NCI-H345 (cell line): Measurements from ENCODE around the gene ABCB11.
A peak's percentile ranks its signal among the peaks of the same experiment; 100 is the strongest.
"Not testable (repeated sequence)": the region's sequence is repeated elsewhere in the genome, so short reads cannot be mapped to it uniquely, and the experiment has no call there.

Experiments
- DNase-seq: peaks from one replicate; lab custom pipeline; 2025; lab: John Stamatoyannopoulos, UW

Gene ABCB11

GRCh38 chr2:168971261-168971660 lies 59.9 kb downstream of the ABCB11 start:
- no peak for DNase-seq

- DNase-seq = no peak
Measured at GRCh38 chr2:168970711-168971233, 60.4 kb downstream of the ABCB11 start.

DNA sequence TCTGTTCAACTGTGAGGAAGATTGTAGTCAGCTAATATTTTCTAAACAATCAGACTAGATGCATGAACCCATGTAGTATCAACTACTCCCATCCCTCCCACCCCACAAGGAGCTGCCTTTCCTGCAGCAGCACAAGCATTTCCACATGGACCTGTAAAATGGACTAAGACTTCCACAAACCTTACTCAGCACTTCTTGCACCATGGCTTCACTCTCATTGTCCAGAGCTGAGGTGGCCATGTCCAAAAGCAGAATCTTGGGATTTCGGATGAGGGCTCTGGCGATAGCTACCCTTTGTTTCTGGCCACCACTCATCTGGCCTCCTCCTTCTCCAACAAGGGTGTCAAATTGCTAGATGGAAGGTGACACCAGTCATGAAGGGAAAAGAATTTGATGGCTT lies 61.3 kb downstream of the ABCB11 start:
- no peak for DNase-seq

DNA sequence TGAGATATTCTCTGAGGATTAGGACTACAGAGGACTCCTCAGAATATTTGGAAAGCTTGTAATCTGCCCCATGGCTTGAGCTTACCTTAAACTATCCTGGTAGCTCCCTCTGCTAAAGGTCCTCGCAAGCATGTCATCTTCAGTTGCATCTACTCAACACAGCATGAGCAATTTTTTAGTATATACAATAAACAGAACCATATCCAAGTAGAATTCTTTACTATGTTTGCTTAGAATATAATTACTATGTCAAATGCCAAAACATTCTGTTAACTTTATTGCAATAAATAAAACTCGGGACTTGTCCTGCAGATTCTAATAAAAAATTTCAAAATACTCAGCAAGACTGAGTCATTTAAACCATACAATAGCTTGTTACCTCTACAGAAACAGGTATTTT lies 62.8 kb downstream of the ABCB11 start:
- no peak for DNase-seq

GRCh38 chr2:168964251-168964807 lies 66.8 kb downstream of the ABCB11 start:
- no peak for DNase-seq

DNA sequence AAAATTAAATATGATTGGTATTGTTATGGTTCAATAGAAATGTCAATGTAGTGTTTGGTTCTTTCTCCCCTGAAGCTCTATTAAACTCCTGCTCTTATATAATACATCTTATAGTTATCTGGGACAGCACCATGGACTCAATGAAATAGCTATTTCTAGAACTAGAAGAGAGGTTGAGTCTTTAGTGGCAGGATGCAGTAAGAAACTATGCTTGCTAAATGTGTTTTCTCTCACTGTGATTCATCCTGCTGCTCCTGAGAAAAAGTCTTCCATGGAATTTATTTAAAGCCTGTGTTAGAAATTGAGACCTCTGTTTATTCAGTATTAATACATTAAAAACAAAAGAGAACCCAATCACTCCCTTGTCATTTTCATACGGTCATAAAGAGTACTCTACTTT lies 68.5 kb downstream of the ABCB11 start:
- no peak for DNase-seq

DNA sequence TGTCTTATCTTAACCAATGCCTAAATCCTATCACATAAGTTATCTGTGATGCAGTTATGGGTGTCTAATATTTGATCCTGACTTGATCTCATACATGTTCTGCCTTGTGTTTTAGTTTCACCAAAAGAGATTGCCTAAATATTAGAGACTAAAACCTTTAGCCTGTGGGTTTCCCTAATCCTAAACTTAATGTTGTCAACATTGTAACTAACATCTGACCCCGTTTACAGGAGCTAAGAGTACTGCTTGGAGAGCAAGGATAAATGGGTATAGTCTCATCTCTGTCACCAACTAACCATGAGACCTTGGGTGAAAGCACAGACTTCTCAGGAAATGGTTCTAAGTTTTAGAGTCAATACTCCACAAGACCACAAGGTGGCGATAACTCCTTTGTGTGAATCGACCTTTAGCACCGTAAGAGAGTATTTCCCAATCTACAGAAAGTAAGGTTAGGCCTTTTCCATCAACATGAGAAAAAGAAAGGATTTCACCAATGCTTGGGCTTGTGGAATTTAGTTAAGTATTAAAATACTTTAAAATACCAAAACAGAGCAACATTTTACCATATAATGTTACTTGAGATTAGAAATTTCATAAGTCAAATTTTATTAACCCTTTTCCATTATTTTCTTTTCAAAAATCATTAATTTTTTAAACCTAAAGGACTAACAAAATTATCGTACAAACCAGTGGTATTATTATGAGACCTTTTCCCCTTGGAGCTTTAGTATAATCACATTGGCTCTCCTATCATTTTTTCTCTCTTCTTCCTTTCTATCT lies 69.5 kb downstream of the ABCB11 start:
- DNase-seq = peak; percentile 74

GRCh38 chr2:168956392-168956791 lies 74.7 kb downstream of the ABCB11 start:
- DNase-seq = no peak

- no peak for DNase-seq
Measured at GRCh38 chr2:168955321-168955720, 75.8 kb downstream of the ABCB11 start.

- no peak for DNase-seq
Measured at GRCh38 chr2:168954256-168954655, 76.9 kb downstream of the ABCB11 start.

DNA sequence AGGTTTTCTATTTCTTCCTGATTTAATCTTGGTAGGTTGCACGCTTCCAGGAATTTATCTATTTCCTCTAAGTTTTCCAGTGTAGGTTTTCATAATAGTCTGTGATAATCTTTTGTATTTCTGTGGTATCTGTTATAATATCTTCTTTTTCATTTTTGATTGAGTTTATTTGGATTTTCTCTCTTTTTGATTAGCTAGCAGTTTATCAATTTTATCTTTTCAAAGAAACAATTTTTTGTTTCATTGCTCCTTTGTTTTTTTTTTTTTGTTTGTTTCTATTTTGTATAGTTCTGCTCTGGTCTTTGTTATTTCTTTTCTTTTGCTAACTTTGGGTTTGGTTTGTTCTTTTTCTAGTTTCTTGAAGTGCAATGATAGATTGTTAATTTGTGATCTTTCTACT lies 78.7 kb downstream of the ABCB11 start:
- no peak for DNase-seq

DNA sequence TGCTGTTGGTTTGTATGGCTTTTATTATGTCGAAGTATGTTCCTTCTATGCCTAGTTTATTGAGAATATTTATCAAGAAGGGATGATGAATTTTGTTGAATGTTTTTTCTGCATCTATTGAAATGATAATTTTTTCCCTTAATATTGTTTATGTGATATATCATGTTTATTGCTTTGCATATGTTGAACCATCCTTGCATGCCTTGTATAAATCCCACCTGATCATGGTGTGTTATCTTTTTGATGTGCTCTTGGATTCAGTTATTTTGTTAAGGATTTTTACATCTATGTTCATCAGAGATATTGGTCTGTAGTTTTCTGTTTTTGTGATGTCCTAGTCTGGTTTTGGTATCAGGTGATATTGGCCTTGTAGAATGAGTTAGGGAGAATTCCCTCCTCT lies 79.3 kb downstream of the ABCB11 start:
- no peak for DNase-seq

DNA sequence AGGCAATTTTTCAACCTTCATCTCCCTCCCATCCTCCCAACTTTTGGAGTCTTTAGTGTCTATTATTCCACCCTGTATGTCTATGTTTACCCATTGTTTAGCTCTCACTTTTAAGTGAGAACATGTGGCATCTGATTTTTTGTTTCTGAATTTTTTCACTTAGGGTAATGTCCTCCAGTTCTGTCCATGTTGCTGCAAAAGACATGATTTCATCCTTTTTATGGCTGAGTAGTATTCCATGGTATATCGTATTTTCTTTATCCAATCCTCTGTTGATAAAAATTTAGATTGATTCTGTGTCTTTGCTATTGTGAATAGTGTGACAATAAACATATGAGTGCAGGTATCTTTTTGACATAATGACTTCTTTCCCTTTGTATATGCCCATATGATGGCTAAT lies 81.8 kb downstream of the ABCB11 start:
- no peak for DNase-seq

DNA sequence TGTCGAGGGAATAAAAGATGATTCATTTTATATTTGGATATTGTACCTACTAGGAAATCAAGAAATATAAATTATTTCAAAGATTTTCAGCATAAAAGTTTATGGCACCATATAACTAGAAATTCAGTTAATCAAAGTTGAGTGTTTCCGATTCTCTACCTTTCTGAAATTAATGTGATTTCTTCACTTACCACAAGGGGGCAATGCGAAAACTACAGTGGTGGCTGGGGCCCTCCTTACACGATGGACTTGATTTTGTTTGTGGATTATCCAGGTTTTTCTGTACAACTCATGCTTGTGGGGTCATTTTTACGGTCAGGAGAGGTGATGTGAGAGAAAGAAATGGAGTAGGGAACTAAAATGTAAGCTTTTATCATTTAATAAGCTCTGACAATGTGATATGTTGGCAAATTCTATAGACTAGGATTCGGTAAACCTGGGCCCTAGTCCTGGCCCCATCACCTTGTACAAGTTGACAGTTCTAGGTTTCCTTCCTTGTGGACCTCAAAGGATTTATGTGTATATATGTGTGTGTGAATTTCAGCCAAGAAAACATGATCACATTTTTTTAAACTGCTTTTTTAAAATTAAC lies 82.4 kb downstream of the ABCB11 start:
- DNase-seq = no peak

GRCh38 chr2:168945508-168945907 lies 85.6 kb downstream of the ABCB11 start:
- no peak for DNase-seq

- DNase-seq = no peak
Measured at GRCh38 chr2:168944065-168944464, 87.1 kb downstream of the ABCB11 start.

DNA sequence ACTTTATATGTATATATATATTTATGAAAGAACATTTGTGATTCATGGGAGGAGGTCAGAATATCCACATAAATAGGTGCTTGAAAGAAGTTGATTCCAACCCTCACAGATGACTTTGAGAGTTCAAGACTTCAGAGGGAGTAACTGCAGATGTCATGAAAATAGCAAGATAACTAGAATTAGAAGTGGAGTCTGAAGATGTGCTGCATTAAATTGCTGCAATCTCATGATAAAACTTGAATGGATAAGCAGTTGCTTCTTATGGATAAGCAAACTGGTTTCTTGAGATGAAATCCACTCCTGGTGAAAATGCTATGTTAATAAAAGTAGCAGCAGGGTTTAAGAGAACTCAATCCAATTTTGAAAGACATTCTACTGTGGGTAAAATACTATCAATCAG lies 89.8 kb downstream of the ABCB11 start:
- no peak for DNase-seq

DNA sequence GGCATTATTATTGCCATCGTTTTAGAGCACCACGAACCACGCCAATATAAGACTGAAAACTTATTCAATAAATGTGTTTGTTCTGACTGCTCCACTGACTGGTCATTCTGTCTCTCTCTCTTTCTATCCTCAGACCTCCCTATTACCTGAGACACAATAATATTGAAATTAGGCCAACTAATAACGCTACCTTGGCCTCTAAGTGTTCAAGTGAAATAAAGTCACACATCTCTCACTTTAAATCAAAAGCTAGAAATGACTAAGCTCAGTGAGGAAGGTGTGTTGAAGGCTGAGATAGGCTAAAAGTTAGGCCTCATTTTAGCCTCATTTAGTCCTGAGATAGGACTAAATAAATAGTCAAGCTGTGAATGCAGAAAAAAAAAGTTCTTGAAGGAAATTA lies 91.2 kb downstream of the ABCB11 start:
- no peak for DNase-seq

GRCh38 chr2:168939061-168939460 lies 92.1 kb downstream of the ABCB11 start:
- DNase-seq = no peak

DNA sequence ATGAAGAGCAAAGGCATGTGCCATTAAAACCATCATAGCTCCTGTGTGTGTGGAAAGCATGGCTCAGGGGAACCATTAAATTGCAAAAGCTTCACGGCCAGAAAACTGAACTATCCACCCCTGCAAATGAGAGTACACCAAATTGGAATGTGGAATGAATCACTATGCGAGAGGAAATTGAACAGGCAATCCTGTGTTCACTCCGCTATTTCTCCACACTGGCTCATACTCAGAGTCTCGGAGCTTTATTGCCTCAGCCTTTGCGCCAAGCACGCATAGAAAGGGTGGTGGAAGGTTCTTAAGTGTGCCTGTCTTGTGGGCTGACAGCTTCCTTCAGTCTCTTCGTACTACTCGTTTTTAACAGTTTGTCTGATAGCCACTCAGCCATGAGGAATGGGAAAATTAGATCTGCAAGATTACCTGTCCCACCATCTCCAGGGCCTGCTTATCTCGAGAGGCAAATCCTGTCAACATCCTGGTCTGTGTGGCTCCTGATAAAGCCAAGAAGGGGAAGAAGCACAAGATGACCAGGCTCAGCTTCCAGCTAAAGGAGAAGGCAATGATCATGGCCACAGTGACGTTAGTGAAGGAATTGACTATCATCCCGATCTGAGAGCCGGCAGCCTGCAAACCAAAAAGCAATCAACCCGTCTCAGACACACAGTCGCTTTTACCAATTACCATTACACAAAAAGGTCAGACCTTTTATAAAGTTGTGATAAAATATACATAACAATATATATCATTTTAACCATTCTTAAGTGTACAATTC lies 95.1 kb downstream of the ABCB11 start:
- DNase-seq = no peak

DNA sequence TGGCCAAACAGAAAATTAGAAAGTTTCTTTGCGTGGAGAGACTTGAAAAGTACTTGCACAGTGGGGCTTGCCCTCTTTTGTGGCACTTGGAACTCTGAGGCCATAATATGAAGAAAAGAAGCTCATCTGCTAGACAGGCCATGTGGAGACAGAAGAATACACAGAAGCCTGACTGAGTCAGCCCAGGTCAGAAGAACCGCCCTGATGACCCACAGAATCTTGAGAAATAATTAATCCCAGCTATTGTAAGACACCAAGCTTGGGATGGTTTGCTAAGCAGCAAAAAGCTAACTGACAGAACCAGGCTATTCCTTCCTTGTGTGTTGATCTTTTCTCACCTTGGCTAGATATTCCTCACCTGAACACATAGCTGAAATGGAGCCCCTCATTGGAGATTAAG lies 96.3 kb downstream of the ABCB11 start:
- DNase-seq = no peak

DNA sequence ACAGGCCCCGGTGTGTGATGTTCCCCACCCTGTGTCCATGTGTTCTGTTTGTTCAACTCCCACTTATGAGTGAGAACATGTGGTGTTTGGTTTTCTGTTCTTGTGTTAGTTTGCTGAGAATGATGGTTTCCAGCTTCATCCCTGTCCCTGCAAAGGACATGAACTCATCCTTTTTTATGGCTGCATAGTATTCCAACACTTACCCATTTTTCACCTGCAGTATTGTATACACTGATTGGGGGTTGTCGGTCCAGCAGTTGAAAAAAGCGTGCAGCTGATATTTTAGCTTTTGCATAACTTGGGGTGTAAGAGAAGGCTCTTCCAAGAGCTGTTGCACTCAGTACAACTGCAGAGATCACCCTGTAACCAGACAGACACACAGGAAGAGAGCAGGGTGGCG lies 99.0 kb downstream of the ABCB11 start:
- not testable (repeated sequence) for DNase-seq

DNA sequence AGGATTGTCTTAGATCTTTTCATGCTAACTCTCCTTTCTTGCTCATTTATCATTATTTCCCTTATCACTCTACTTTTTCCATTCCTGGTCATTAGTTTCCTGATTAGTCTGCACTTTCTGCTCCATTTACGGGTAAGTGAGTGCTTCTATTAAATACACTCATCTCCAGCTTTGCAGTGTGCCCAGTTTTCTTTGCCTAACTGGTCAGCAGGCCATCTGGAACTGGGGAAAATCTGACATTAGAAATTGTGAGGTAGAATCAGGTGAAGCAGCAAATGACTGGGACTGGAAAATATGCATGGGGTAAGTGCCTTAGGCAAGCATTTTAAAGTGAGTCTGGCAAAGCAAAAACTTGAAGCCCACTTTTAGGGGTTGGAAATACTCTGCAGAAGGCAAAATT lies 100.9 kb downstream of the ABCB11 start:
- DNase-seq = no peak
